A549 treated with DMSO at 1 μM for 4 hours (cell line): ENCODE measurements around the gene ANKRD16. TPM values are rescaled to one million over a fixed set of nuclear protein-coding genes. Genes with fewer than 3 reads are reported as not detected.

Source experiments
- total RNA-seq: library from RNA; stranded (reverse); fragments of 200-300 nt; extraction: Qiagen RNA extraction; gene quantifications from 5 replicates; pipeline ENCODE4 v1.2.3, GENCODE V29; 2022; ENCODE audit warnings: low read depth

The ANKRD16 gene
- total RNA-seq = 8.5 to 12.0 TPM (median 10.9 TPM) in 5 replicates

GRCh38 chr10:5889624-5890451, at the start of gene ANKRD16, which contains the start of gene FBH1:
ANKRD16 (minus strand) TSS chr10:5889893; CDS start chr10:5889354, 539 bp downstream.
FBH1 (plus strand) TSS chr10:5890243; CDS start chr10:5890346, 103 bp downstream.

DNA sequence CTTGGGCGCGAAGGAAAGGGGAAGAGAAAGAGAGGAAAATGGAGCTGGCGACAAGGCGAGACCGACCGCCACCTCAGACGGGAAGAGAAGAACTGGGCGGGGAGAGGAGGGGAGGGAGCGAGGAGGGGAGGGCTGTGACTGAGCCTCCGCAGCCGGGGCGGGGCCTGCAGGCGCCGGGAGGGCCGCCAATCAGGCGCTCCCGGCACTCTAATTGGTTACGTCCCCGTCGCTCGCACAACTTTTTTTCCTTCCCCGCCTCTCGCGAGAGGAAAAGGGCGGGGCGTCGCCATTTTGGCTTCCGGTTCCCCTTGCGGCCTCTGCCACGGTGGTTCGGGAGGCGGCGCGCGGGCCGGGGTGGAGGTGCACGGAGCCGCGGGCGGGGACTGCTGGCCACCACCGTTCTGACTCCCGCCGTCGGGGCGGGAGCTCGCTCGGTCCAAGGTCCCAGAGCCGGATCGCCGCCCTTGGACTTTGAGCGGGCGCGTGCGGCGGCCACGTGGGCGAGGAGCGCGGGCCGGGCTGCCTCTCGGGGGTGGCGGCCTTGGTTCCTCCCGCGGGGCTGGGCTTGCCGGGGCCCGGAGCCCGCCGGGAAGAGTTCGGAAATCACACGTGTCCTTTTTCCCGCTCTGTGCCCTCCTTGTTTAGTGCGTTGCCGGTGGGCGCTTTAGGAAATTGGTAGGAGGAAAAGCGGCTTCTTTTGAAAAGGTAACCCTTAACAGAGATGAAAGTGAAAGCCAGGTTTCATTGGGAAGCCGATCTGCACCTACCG, 76.2 kb downstream of the ANKRD16 start, which contains the start of gene GDI2:
Gene GDI2 (minus strand): TSS at position 94 of the 769 bp plus-strand sequence. CDS start 176 bp downstream, outside the sequence.

Other genes starting within 250 kb of the ANKRD16 start
- gene ASB13, start 223.3 kb downstream of the ANKRD16 start, total RNA-seq = 19.2 to 24.6 TPM (median 22.5 TPM) in 5 replicates
- 34.3 to 53.7 TPM (median 42.7 TPM) in 5 replicates for gene TASOR2, start 205.1 kb downstream of the ANKRD16 start, total RNA-seq
- 213 to 256 TPM (median 234 TPM) in 5 replicates for gene GDI2, start 76.5 kb downstream of the ANKRD16 start, total RNA-seq
- gene FBH1, start 350 bp upstream of the ANKRD16 start, total RNA-seq = 29.6 to 43.5 TPM (median 40.6 TPM) in 5 replicates
- gene IL15RA, start 87.7 kb upstream of the ANKRD16 start, total RNA-seq = 3.5 to 4.4 TPM (median 4.1 TPM) in 5 replicates
- gene IL2RA, start 172.5 kb upstream of the ANKRD16 start, total RNA-seq = not detected in 5 replicates
- gene RBM17, start 199.1 kb upstream of the ANKRD16 start, total RNA-seq = 104 to 133 TPM (median 124 TPM) in 5 replicates